Activated CD4-positive, CD25-positive, alpha-beta regulatory T cell treated with anti-CD3 and anti-CD28 coated beads, Interleukin-2, amount 50 U/mL, for 16 hours (primary cell): ENCODE data around the gene SLC35F3.

Source experiments
- DNase-seq: peaks from one replicate; pipeline ENCODE4 v3.0.0-alpha.2; 2020; ENCODE audit warnings: low read depth, low spot score

The SLC35F3 gene

DNA sequence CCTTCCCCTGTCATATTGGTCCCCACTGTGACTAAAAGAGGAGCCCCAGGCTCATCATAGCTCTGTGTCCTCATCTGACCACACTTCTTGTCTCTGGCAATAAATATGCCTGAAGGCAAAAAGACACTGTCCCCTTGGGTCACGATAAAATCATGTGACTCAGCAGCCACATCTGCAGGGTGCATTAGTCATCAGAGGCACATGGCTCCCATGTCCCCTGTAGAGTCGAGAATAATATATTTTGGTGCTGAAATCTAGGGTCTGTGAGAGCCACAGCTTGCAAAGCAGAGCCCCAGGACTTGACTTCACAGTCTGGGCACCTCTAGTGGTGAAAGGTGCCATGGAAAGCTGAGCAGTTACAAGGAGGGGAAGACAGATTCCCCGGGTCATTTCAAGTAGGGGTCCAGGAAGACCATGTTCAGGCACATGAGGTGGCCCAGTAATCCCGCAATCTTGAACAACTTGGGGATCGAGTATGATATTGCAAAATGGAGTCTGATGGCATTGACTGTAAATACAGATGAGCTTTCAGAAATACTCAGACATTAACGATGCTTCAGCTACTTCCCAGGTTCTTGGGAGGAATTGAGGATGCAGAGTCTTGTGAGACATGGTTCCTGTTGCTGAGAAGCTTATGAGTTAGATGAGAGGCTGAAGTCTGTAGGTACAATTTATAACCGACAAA, 68.6 kb downstream of the SLC35F3 start:
- DNase-seq: no peak

DNA sequence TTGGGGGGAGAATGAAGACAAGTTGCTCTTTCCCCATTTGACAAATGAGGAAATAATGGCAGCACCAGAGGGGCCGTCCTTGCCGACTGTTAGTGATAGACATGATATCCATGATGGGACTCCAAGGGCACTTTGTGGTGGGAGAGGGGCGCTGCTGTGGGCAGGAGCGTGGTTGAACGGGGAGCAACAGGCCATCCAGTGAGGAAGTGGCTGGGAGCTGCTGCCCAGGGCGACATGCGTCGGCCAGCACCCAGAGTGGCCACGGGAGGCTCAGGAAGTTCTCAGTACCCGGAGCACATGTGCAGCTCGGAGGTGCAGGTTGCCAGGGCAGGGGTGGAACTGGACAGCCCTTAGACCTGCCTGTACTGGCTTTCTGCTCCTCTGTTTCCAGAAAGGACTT, 71.0 kb downstream of the SLC35F3 start:
- DNase-seq: no peak

GRCh38 chr1:233981042-233981675, 76.7 kb downstream of the SLC35F3 start:
- DNase-seq: no peak

GRCh38 chr1:233982827-233983518, 78.5 kb downstream of the SLC35F3 start:
- DNase-seq: no peak

DNA sequence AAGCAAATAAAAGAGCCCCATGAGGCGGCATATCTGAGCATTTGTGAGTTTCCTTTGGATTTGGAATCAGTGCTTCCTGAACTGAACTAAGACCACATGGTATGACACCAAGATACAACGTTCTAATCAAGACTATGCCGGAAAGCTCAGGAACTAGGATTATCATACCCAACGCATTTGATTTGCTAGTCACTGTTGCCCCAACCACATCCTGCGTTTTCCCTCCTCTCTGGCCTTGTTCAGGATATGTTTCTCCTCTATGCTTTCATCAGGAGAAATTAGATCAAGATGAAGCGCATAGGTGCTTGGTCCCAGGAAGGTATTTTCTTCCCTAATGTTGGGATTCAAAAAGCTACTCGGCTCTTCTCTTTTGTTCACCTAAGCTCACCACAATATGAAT, 79.3 kb downstream of the SLC35F3 start:
- no peak for DNase-seq

GRCh38 chr1:233988963-233989696, 84.7 kb downstream of the SLC35F3 start:
- no peak for DNase-seq

GRCh38 chr1:233990486-233990885, 86.0 kb downstream of the SLC35F3 start:
- DNase-seq: no peak

GRCh38 chr1:233993651-233994050, 89.2 kb downstream of the SLC35F3 start:
- no peak for DNase-seq

- DNase-seq: no peak
Observed at GRCh38 chr1:233994112-233994511, 89.6 kb downstream of the SLC35F3 start.

DNA sequence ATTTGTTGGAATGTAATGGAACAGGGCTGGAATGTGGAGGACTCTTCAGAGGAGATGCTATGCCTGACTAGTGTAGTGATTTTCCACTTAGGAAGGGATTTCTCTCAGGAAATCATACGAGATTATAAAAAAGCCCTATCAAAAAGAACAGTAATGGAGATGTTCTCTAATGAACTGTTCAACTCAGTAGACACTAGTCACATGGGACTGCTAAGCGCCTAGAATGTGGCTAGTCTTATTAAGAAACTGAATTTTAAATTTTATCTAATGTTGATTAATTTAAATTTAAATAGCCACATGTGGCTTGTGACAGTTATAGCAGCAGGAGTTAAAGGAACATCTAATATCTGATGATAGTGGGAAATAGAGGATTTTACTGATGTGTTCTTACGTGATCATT, 94.0 kb downstream of the SLC35F3 start:
- no peak for DNase-seq

- no peak for DNase-seq
Observed at GRCh38 chr1:233998891-233999290, 94.4 kb downstream of the SLC35F3 start.

- no peak for DNase-seq
Observed at GRCh38 chr1:234000557-234001041, 96.1 kb downstream of the SLC35F3 start.

DNA sequence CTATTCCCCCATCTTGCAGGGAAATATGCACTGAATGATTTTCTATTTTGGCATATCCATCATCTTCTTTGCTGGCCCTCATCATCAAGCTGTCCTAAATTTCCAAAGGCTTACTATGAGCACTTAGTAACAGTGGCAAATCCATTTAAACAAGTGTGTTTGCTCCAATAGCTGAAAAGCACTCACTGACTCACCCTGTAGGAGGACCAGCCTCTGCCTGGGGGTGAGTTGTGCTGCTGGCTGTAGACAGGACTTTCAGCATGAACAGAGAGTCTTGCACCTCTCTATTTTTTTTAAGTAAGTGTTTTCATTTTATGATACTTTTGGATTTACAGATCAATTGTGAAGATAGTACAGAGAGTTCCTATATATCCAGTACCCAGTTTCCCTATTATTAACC, 97.3 kb downstream of the SLC35F3 start:
- DNase-seq: no peak

DNA sequence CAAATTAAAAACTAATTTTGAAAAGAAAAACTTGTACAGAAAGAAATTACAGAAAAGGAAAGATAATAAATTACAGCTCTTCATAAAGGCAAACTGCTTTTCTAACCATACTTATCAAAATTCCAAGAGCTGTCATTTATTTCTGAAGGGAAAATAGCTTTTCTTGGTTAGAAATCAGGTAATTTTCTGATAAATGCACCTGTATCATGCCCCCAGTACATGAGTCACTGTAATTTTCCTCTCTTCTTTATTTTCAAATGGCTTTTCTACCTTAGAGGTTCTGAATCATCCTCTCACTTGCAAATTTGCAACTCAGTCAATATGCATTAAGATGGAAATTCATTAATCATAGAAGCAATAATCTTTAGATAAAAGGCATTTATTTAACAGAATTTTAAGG, 100.1 kb downstream of the SLC35F3 start:
- DNase-seq: no peak

GRCh38 chr1:234007684-234008083, 103.2 kb downstream of the SLC35F3 start:
- DNase-seq: no peak

- DNase-seq: no peak
Observed at GRCh38 chr1:234008591-234008990, 104.1 kb downstream of the SLC35F3 start.

- no peak for DNase-seq
Observed at GRCh38 chr1:234009668-234010067, 105.2 kb downstream of the SLC35F3 start.

- DNase-seq: no peak
Observed at GRCh38 chr1:234014208-234014607, 109.7 kb downstream of the SLC35F3 start.

DNA sequence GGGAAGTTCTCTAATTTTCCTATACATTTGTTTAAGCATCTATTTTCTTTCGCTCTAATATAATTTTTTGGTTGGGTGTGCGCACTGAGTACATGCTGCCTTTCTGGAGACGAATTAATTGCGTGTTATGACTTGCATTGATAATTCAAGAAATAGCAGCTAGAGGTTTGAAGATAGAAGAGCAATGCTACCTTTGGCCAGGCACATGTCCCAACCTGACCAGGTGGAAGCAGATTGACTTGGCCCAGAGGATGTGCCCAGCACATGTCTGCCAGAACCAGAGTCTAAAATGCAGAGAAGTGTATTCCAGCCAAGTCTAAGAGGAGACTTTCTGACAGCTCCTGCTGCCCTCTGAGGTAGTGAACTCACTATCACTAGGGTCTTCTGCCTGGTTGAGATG, 114.3 kb downstream of the SLC35F3 start:
- DNase-seq: no peak

DNA sequence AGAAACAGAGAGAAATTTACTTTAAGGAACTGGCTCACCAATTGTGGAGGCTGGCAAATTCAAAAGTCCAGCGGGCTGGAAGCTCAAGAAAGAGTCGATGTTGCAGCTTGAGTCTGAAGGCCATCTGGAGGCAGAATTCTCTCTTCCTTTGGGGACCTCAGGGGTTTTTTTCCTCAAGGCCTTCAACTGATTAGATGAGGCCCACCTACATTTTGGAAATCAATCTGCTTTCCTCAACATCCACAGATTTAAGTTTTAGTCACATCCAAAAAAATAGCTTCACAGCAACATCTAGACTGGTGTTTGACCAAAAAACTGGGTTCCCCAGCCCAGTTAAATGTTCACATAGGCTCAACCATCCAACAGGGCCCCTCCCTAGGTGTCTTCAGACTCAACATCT, 114.9 kb downstream of the SLC35F3 start:
- no peak for DNase-seq

DNA sequence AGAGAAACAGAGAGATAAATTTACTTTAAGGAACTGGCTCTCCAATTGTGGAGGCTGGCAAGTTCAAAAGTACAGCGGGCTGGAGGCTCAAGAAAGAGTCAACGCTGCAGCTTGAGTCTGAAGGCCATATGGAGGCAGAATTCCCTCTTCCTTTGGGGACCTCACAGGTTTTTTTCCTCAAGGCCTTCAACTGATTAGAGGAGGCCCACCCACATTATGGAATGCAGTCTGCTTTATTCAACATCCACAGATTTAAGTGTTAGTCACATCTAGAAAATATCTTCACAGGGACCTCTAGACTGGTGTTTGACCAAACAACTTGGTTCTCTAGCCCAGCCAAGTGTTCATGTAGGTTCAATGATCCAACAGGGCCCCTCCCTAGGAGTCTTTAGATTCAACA, 117.8 kb downstream of the SLC35F3 start:
- no peak for DNase-seq

GRCh38 chr1:234039603-234040002, 135.1 kb downstream of the SLC35F3 start:
- DNase-seq: no peak
